K562 (cell line): ENCODE data around the gene NMRK1. TPM values are rescaled to one million over a fixed set of nuclear protein-coding genes. Genes with fewer than 3 reads are reported as not detected.
A peak's percentile ranks its signal among the peaks of the same experiment; 100 is the strongest.

Source experiments
- BDP1 ChIP-seq: IDR thresholded peaks from 3 replicates; pipeline ENCODE4 v1.6.1; 2011; ENCODE audit not compliant: insufficient read length, insufficient read depth
- CHD1 ChIP-seq: fragments of 200-600 bp; sonication (generic); IDR thresholded peaks from one replicate; pipeline ENCODE4 v1.6.1; 2012; ENCODE audit warnings: mild to moderate bottlenecking, moderate library complexity, low read length, inconsistent platforms
- E2F6 ChIP-seq, 2 experiments: IDR thresholded peaks; 2 replicates each; pipeline ENCODE4 v1.6.1; 2011; ENCODE audit warnings: borderline replicate concordance in 1 of 2, control low read depth in 1 of 2, low read depth in 1 of 2, low read length in 1 of 2, mild to moderate bottlenecking in 1 of 2, mixed read lengths in 1 of 2, moderate library complexity in 1 of 2; ENCODE audit not compliant: insufficient read depth in 1 of 2, insufficient read length in 1 of 2, poor library complexity in 1 of 2, severe bottlenecking in 1 of 2; ENCODE audit errors: extremely low read depth in 1 of 2
- ETV1 ChIP-seq: fragments of 450-650 bp; conservative IDR thresholded peaks from 2 replicates; pipeline ENCODE4 v1.6.1; 2016; ENCODE audit warnings: missing genetic modification characterization, control low read depth, low read depth, missing compliant biosample characterization
- GABPA ChIP-seq: fragments of 200-800 bp; sonication (Bioruptor generic); conservative IDR thresholded peaks from 2 replicates; pipeline ENCODE4 v1.6.1; 2016; ENCODE audit warnings: low read depth, missing genetic modification characterization, missing compliant biosample characterization
- KDM1A ChIP-seq, 2 experiments: fragments of 450-650 bp; IDR thresholded peaks; 2 replicates each; pipeline ENCODE4 v1.6.1; 2016; ENCODE audit warnings: mild to moderate bottlenecking in 2 of 2
- MYBL2 ChIP-seq, 2 experiments: fragments of 450-650 bp in 1 of 2; sonication (generic) in 1 of 2; formaldehyde crosslinking in 1 of 2; IDR thresholded peaks; 2 replicates each; pipeline versions ENCODE4 v1.6.1 to v1.8.1; 2017 to 2022; ENCODE audit warnings: borderline replicate concordance in 1 of 2, inconsistent platforms in 1 of 2, low read depth in 1 of 2, mild to moderate bottlenecking in 1 of 2, missing genetic modification reagents in 1 of 2, moderate library complexity in 1 of 2
- NCOA4 ChIP-seq: fragments of 450-650 bp; IDR thresholded peaks from 2 replicates; pipeline ENCODE4 v1.6.1; 2018; ENCODE audit warnings: mild to moderate bottlenecking; ENCODE audit not compliant: partially characterized antibody
- RBM14 ChIP-seq: fragments of 200-400 bp; formaldehyde crosslinking; IDR thresholded peaks from 2 replicates; pipeline ENCODE4 v1.6.1; 2018; ENCODE audit warnings: low read depth, mild to moderate bottlenecking, low read length, moderate library complexity, borderline replicate concordance; ENCODE audit not compliant: insufficient read depth
- RFX5 ChIP-seq: IDR thresholded peaks from 2 replicates; pipeline ENCODE4 v1.6.1; 2011; ENCODE audit warnings: low read depth, mild to moderate bottlenecking, improper control_type of control experiment, low read length
- SOX6 ChIP-seq: fragments of 450-650 bp; IDR thresholded peaks from 2 replicates; pipeline ENCODE4 v1.6.1; 2014; ENCODE audit warnings: mild to moderate bottlenecking
- TFAP4 ChIP-seq: sonication (generic); formaldehyde crosslinking; IDR thresholded peaks from 2 replicates; pipeline ENCODE4 v1.8.0; 2022; ENCODE audit warnings: missing genetic modification reagents, mild to moderate bottlenecking, moderate library complexity, borderline replicate concordance
- ZFP91 ChIP-seq: sonication (generic); formaldehyde crosslinking; IDR thresholded peaks from 2 replicates; pipeline ENCODE4 v1.8.0; 2022; ENCODE audit warnings: mild to moderate bottlenecking, missing genetic modification reagents
- ZFPM2 ChIP-seq: fragments of 250-450 bp; sonication (Bioruptor Pico); IDR thresholded peaks from 2 replicates; pipeline ENCODE4 v1.5.1; 2022; ENCODE audit warnings: mild to moderate bottlenecking
- polyA plus RNA-seq, 8 experiments: library from polyadenylated mRNA; depleted of rRNA in 4 of 8; stranded (reverse) in 5 of 8; unstranded in 3 of 8; fragments of >200 nt; fragmentation: Nextera tagmentation in 2 of 8; fragmentation: Illumina TruSeq in 1 of 8; extraction: Ambion mirVana in 2 of 8; extraction: Trizol in 1 of 8; gene quantifications; 2 replicates each; pipeline versions ENCODE4 v1.2.1 to v1.2.3, GENCODE V29; 2011 to 2014; ENCODE audit warnings: inconsistent platforms in 1 of 8, missing spikeins in 1 of 8
- total RNA-seq, 7 experiments: library from RNA; depleted of rRNA in 6 of 7; stranded (reverse); fragments of >200 nt in 6 of 7; fragmentation: Illumina TruSeq in 2 of 7; extraction: Trizol in 2 of 7; gene quantifications; 2 replicates each; pipeline versions ENCODE4 v1.2.1 to v1.2.3, GENCODE V29; 2011 to 2021; ENCODE audit warnings: low replicate concordance in 1 of 7
- TF ChIP-seq, protein P1 (sequence below): fragments of 450-650 bp; IDR thresholded peaks from 2 replicates; pipeline ENCODE4 v1.6.1; 2018; ENCODE audit warnings: mild to moderate bottlenecking, low read depth; ENCODE audit not compliant: partially characterized antibody
- TF ChIP-seq, protein P2 (sequence below): fragments of 450-650 bp; formaldehyde crosslinking; IDR thresholded peaks from 2 replicates; pipeline ENCODE4 v1.4.0; 2020; ENCODE audit warnings: mild to moderate bottlenecking

Gene NMRK1
- total and polyA plus RNA-seq, 9 of the 15 experiments (the other 6 are each of a cell fraction or from before 2014, with no cell fraction given), result 1.1 to 3.5 (median 1.7) TPM

DNA sequence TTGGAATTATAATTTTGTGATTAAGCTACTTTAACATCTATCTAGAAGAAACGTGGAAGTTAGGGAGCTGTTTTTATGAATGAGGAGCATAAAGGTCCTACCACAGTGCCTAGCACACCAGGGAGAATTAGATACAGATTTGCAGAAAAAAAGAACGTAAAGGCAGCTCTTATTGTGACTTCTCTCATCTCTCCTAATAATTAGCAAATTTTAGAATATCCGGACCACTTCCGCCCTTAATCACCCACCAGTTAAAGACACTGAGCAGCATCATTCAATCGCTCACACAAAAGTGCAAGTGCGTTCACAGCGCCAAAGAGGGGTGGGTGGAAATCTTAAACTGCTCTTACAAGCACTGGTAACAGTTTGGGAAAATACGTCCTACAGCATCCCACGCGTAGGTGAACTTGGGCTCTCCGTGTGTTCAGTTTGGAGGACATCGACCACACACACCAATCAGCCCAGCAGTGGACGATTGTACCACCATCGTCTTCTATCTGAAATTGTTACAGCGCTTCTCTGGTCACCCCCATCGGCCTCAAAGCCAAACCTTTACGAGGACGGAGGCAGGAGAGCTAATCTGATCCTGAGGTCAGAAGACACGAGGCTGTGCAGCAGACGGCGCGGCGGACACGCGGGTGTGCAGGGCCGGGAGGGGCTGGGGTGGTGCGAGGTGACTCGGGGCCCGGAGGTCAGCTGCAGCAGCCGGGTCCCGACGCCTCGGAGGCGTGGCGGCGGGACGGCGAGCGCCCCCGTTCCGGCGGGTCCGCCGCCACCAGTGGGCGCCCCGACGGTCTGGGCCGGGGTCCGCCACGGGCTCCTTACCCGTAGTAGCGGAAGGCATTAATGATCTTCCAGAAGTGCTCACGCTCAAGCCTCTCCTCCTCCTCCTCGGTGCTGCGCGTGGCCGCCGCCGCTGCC is 60.5 kb downstream of the NMRK1 start (continued):
- TF ChIP-seq ZFP91 (CRISPR knock-in tag) (peak; percentile 26; the same call in 1 of the 2 replicates), RFX5 (no peak), ZFPM2 (CRISPR knock-in tag) (no peak), SOX6 (no peak), GABPA (tag) (0 out of 2 replicates have a peak, but pooled peaks have one; percentile 19), RBM14 (no peak), E2F6 (IDR thresholded peaks at IDR 0.05; ENCODE audit: borderline replicate concordance in 1 of 2, extremely low read depth in 1 of 2, insufficient read depth in 1 of 2, insufficient read length in 1 of 2, low read depth in 1 of 2, low read length in 1 of 2, poor library complexity in 1 of 2, severe bottlenecking in 1 of 2) (peak; percentile 94 to 97), ETV1 (tag) (no peak), NCOA4 (no peak), MYBL2 (IDR thresholded peaks at IDR 0.05; ENCODE audit: low read depth) (no peak), MYBL2 (CRISPR knock-in tag; IDR thresholded peaks at IDR 0.05; ENCODE audit: borderline replicate concordance) (no peak), BDP1 (no peak), KDM1A (IDR thresholded peaks at IDR 0.05) (0 out of 4 replicates have a peak, but pooled peaks of 1 of the 2 experiments have one; percentile 18), CHD1 (peak; percentile 31), TFAP4 (CRISPR knock-in tag) (peak; percentile 64; the same call in 1 of the 2 replicates)
- TF ChIP-seq, protein P1, sequence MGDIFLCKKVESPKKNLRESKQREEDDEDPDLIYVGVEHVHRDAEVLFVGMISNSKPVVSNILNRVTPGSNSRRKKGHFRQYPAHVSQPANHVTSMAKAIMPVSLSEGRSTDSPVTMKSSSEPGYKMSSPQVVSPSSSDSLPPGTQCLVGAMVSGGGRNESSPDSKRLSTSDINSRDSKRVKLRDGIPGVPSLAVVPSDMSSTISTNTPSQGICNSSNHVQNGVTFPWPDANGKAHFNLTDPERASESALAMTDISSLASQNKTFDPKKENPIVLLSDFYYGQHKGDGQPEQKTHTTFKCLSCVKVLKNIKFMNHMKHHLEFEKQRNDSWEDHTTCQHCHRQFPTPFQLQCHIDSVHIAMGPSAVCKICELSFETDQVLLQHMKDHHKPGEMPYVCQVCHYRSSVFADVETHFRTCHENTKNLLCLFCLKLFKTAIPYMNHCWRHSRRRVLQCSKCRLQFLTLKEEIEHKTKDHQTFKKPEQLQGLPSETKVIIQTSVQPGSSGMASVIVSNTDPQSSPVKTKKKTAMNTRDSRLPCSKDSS, result no peak
- TF ChIP-seq, protein P2, sequence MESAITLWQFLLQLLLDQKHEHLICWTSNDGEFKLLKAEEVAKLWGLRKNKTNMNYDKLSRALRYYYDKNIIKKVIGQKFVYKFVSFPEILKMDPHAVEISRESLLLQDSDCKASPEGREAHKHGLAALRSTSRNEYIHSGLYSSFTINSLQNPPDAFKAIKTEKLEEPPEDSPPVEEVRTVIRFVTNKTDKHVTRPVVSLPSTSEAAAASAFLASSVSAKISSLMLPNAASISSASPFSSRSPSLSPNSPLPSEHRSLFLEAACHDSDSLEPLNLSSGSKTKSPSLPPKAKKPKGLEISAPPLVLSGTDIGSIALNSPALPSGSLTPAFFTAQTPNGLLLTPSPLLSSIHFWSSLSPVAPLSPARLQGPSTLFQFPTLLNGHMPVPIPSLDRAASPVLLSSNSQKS, result no peak
